Endothelial cell of umbilical vein (primary cell): ENCODE data around the gene TENT4A. TPM values are rescaled to one million over a fixed set of nuclear protein-coding genes. Genes with fewer than 3 reads are reported as not detected.

Experiments used
- BruUV-seq: library from RNA; stranded (reverse); fragments of 400-500 nt; replicated peaks from 2 replicates; lab custom pipeline; 2021; lab: Mats Ljungman, UMichigan
- CTCF ChIA-PET: fragments of 300-600, 350-600 bp; sonication (Branson Sonifier 250); formaldehyde crosslinking; loops from one replicate; lab custom pipeline; 2021; ENCODE audit warnings: antibody characterized with exemption, inconsistent platforms; lab: Charles Lee
- POLR2A ChIA-PET: fragments of 300-600, 350-600 bp; sonication (Branson Sonifier 250); formaldehyde crosslinking; loops from one replicate; lab custom pipeline; 2021; ENCODE audit warnings: antibody characterized with exemption, inconsistent platforms; lab: Charles Lee
- DNase-seq: peaks from one replicate; pipeline ENCODE4 v3.0.0-alpha.2; 2011; ENCODE audit warnings: low read depth, low spot score
- FAIRE-seq: peaks from 2 replicates; lab custom pipeline; 2011; peaks lifted over from hg19 to GRCh38; lab: Jason Lieb, UNC
- H2AFZ ChIP-seq: 2 replicates; pipeline ENCODE4 v1.6.0; 2012; ENCODE audit warnings: low read depth, low read length, control low read depth, inconsistent platforms
- H3K27ac ChIP-seq: 2 replicates; pipeline ENCODE4 v1.5.1; 2011; ENCODE audit warnings: low read depth, mild to moderate bottlenecking, control low read depth, low read length, moderate library complexity; ENCODE audit not compliant: insufficient read depth
- H3K27me3 ChIP-seq, 2 experiments: 2 replicates each; pipeline versions ENCODE4 v1.6.0 to v1.6.1; 2011; ENCODE audit warnings: low read length in 2 of 2, mixed read lengths in 1 of 2; ENCODE audit not compliant: control insufficient read depth in 2 of 2, insufficient read depth in 2 of 2
- H3K36me3 ChIP-seq, 2 experiments: 2 replicates in 1 of 2; 3 replicates in 1 of 2; pipeline ENCODE4 v1.5.1; 2011; ENCODE audit warnings: low read length in 2 of 2, mild to moderate bottlenecking in 1 of 2, moderate library complexity in 1 of 2; ENCODE audit not compliant: control insufficient read depth in 2 of 2, insufficient read depth in 2 of 2; ENCODE audit errors: extremely low read depth in 1 of 2
- H3K4me1 ChIP-seq: 3 replicates; pipeline ENCODE4 v1.5.1; 2011; ENCODE audit warnings: mild to moderate bottlenecking, low read length; ENCODE audit not compliant: control insufficient read depth, insufficient read depth; ENCODE audit errors: extremely low read depth
- H3K4me2 ChIP-seq: 2 replicates; pipeline ENCODE4 v1.6.1; 2011; ENCODE audit warnings: low read length, control low read depth, mixed read lengths; ENCODE audit not compliant: insufficient read depth
- H3K4me3 ChIP-seq, 3 experiments: fragments of 200-600 bp in 1 of 3; sonication (generic), shearing (Covaris generic) in 1 of 3; replicated peaks in 1 of 3; 2 replicates each; pipeline ENCODE4 v1.5.1; 2011 to 2016; ENCODE audit warnings: control low read depth in 3 of 3, low read length in 3 of 3, mild to moderate bottlenecking in 2 of 3, inconsistent platforms in 1 of 3, low read depth in 1 of 3, moderate library complexity in 1 of 3; ENCODE audit not compliant: insufficient read depth in 1 of 3
- H3K79me2 ChIP-seq: 2 replicates; pipeline ENCODE4 v1.6.0; 2012; ENCODE audit warnings: low read length, inconsistent platforms; ENCODE audit not compliant: control insufficient read depth, insufficient read depth
- H3K9ac ChIP-seq: replicated peaks from 2 replicates; pipeline ENCODE3; 2011; ENCODE audit warnings: low read length, control low read depth; ENCODE audit not compliant: insufficient read depth; ENCODE audit errors: extremely low read depth
- H3K9me1 ChIP-seq: replicated peaks from 3 replicates; pipeline ENCODE4 v1.6.0; 2011; ENCODE audit warnings: mild to moderate bottlenecking, low read length; ENCODE audit not compliant: control insufficient read depth, insufficient read depth; ENCODE audit errors: extremely low read depth
- H3K9me3 ChIP-seq: replicated peaks from 2 replicates; pipeline ENCODE4 v1.5.1; 2012; ENCODE audit warnings: low read length, inconsistent platforms; ENCODE audit not compliant: control insufficient read depth, insufficient read depth
- H4K20me1 ChIP-seq: replicated peaks from 2 replicates; pipeline ENCODE3; 2011; ENCODE audit warnings: mild to moderate bottlenecking, low read length; ENCODE audit not compliant: control insufficient read depth, insufficient read depth; ENCODE audit errors: extremely low read depth
- CTCF ChIP-seq, 2 donors: IDR thresholded peaks; 1 replicate in 1 of 2; 2 replicates in 1 of 2; pipeline ENCODE4 v1.5.1; 2011; ENCODE audit warnings: low read length in 2 of 2, mild to moderate bottlenecking in 2 of 2, moderate library complexity in 2 of 2, control low read depth in 1 of 2, inconsistent platforms in 1 of 2, low read depth in 1 of 2; ENCODE audit not compliant: insufficient read depth in 1 of 2; ENCODE audit errors: extremely low read depth in 1 of 2
- EZH2 ChIP-seq: IDR thresholded peaks from 2 replicates; pipeline ENCODE4 v1.6.1; 2012; ENCODE audit warnings: borderline replicate concordance, low read depth, mild to moderate bottlenecking, moderate library complexity, low read length, inconsistent platforms; ENCODE audit not compliant: severe bottlenecking
- FOS ChIP-seq: IDR thresholded peaks from 2 replicates; pipeline ENCODE4 v1.6.1; 2011; ENCODE audit warnings: mild to moderate bottlenecking, low read length, moderate library complexity, borderline replicate concordance; ENCODE audit not compliant: insufficient read depth
- GATA2 ChIP-seq: IDR thresholded peaks from 2 replicates; pipeline ENCODE4 v1.7.0; 2011; ENCODE audit warnings: low read depth, mild to moderate bottlenecking, moderate library complexity, mixed read lengths, low read length; ENCODE audit not compliant: insufficient read length, insufficient read depth
- JUN ChIP-seq: IDR thresholded peaks from 2 replicates; pipeline ENCODE4 v1.6.1; 2011; ENCODE audit warnings: borderline replicate concordance, low read depth; ENCODE audit not compliant: insufficient read length, insufficient read depth
- MAX ChIP-seq: IDR thresholded peaks from 2 replicates; pipeline ENCODE4 v1.6.1; 2011; ENCODE audit not compliant: insufficient read depth, insufficient read length
- MYC ChIP-seq: IDR thresholded peaks from one replicate; pipeline ENCODE4 v1.6.1; 2011; ENCODE audit warnings: mild to moderate bottlenecking, low read depth, low read length
- POLR2A ChIP-seq: IDR thresholded peaks from 2 replicates; pipeline ENCODE4 v1.6.1; 2012; ENCODE audit warnings: low read depth, mild to moderate bottlenecking, control low read depth, low read length
- POLR2AphosphoS5 ChIP-seq: IDR thresholded peaks from 2 replicates; pipeline ENCODE4 v1.6.1; 2012; ENCODE audit warnings: low read depth, mild to moderate bottlenecking, control low read depth, low read length, moderate library complexity; ENCODE audit not compliant: insufficient read depth
- dilution Hi-C: fragments of 300-500 bp; cut with MboI; formaldehyde crosslinking; loops from one replicate; pipeline ENCODE4 v1.15.0; 2019; ENCODE audit warnings: low sequenced_read_pairs; ENCODE audit not compliant: extremely low pct_ligation_motif_present
- intact Hi-C: fragments of 100-400 bp; cut with micrococcal nuclease; formaldehyde crosslinking; loops from one replicate; pipeline ENCODE4 v1.10.0; 2022
- polyA plus RNA-seq, 4 experiments: library from polyadenylated mRNA; depleted of rRNA in 3 of 4; stranded (reverse) in 3 of 4; unstranded in 1 of 4; fragments of >200 nt; gene quantifications; 2 replicates each; pipeline versions ENCODE4 v1.2.1 to v1.2.3, GENCODE V29; 2011 to 2012; ENCODE audit warnings: missing spikeins in 1 of 4
- total RNA-seq: library from RNA; stranded (reverse); gene quantifications from 2 replicates; pipeline ENCODE4 v1.2.3, GENCODE V29; 2021

The TENT4A gene
- total and polyA plus RNA-seq, 2 donors (not counting 3 experiments of a cell fraction or from before 2014, with no cell fraction given) = 10.2 to 35.4 TPM

- TF ChIP-seq MYC (no peak), FOS (no peak), EZH2 (no peak), CTCF (IDR thresholded peaks at IDR 0.05; ENCODE audit: extremely low read depth in 1 of 2, insufficient read depth in 1 of 2, low read depth in 1 of 2, low read length in 2 of 2) (no peak), JUN (no peak), GATA2 (no peak), MAX (no peak), POLR2A (no peak), POLR2AphosphoS5 (no peak)
- H4K20me1 ChIP-seq = no peaks in the 10 kb centered on the region
- dilution Hi-C loops (no loop called here), intact Hi-C loops (no loop called here)
- no TSS peak for BruUV-seq
- peaks cover 14 to 22% of the 10 kb centered on the region in 2 experiments for H3K36me3 ChIP-seq
- FAIRE-seq = no peak
- no peak overlapping the region for H3K9ac ChIP-seq
- no peak for DNase-seq
- H3K4me1 ChIP-seq = no peaks in the 10 kb centered on the region
- ChIA-PET POLR2A (no interaction called here), CTCF (interaction anchor here (0.7 kb wide), 1 partner anchor 13 kb away, joined by 3 read pairs; no protein-coding TSS in a partner anchor)
- H3K9me3 ChIP-seq = no peaks in the 10 kb centered on the region
- no peaks in the 10 kb centered on the region for H3K79me2 ChIP-seq
- no peak overlapping the region for H3K27ac ChIP-seq
- H3K27me3 ChIP-seq = no peaks in the 10 kb centered on the region
- no peaks in the 10 kb centered on the region for H3K9me1 ChIP-seq
- no peak overlapping the region for H3K4me2 ChIP-seq
- H2AFZ ChIP-seq = no peak overlapping the region
- H3K4me3 ChIP-seq = no peak overlapping the region
Observed at GRCh38 chr5:6758236-6758635, 45.0 kb downstream of the TENT4A start.
